GM12878 (cell line): ENCODE measurements around the gene RASSF8. TPM values are rescaled to one million over a fixed set of nuclear protein-coding genes. Genes with fewer than 3 reads are reported as not detected.

Experiments used
- ATAC-seq: fragments of 200-7000 bp; cut with Tn5 transposase; 3 replicates; pipeline ENCODE4 v1.9.1; 2020; ENCODE audit warnings: mild to moderate bottlenecking, moderate library complexity
- BruUV-seq: library from RNA; stranded (reverse); fragments of 400-500 nt; replicated peaks from 2 replicates; lab custom pipeline; 2021; lab: Mats Ljungman, UMichigan
- CTCF ChIA-PET: fragments of 300-600 bp; sonication (Branson Sonifier 250); formaldehyde crosslinking; extraction: SDS; loops from one replicate; lab custom pipeline; 2021; ENCODE audit warnings: inconsistent platforms; lab: Yijun Ruan, JAX
- POLR2A ChIA-PET: fragments of 350-600 bp; formaldehyde crosslinking; extraction: SDS; loops from one replicate; lab custom pipeline; 2021; ENCODE audit warnings: inconsistent platforms; lab: Charles Lee
- RAD21 ChIA-PET: fragments of 300-600 bp; sonication (Branson Sonifier 250); formaldehyde crosslinking; loops from one replicate; lab custom pipeline; 2023; ENCODE audit warnings: antibody characterized with exemption; ENCODE audit not compliant: unreplicated experiment; lab: Charles Lee
- SMC1A ChIA-PET: fragments of 300-600 bp; sonication (Branson Sonifier 250); formaldehyde crosslinking; loops from one replicate; lab custom pipeline; 2023; ENCODE audit not compliant: unreplicated experiment, uncharacterized antibody; lab: Charles Lee
- DNase-seq: peaks from one replicate; pipeline ENCODE4 v3.0.0-alpha.2; 2011; ENCODE audit warnings: low read depth, low spot score
- FAIRE-seq: peaks from 3 replicates; lab custom pipeline; 2011; peaks lifted over from hg19 to GRCh38; lab: Jason Lieb, UNC
- H2AFZ ChIP-seq: 2 replicates; pipeline ENCODE4 v1.6.0; 2011; ENCODE audit warnings: low read depth, low read length, control low read depth; ENCODE audit not compliant: control insufficient read depth
- H3K27ac ChIP-seq: 2 replicates; pipeline ENCODE4 v1.5.1; 2011; ENCODE audit warnings: control low read depth; ENCODE audit not compliant: control insufficient read depth, insufficient read depth
- H3K27me3 ChIP-seq, 2 experiments: replicated peaks in 1 of 2; 2 replicates each; pipeline versions ENCODE4 v1.6.0 to v1.6.1; 2011; ENCODE audit warnings: low read length in 1 of 2; ENCODE audit not compliant: control insufficient read depth in 2 of 2, insufficient read depth in 2 of 2
- H3K36me3 ChIP-seq, 2 experiments: 2 replicates each; pipeline ENCODE4 v1.5.1; 2011; ENCODE audit warnings: low read length in 1 of 2; ENCODE audit not compliant: control insufficient read depth in 2 of 2, insufficient read depth in 2 of 2
- H3K4me1 ChIP-seq: 2 replicates; pipeline ENCODE4 v1.6.1; 2011; ENCODE audit warnings: mild to moderate bottlenecking, low read length, moderate library complexity, mixed read lengths; ENCODE audit not compliant: control insufficient read depth, insufficient read depth
- H3K4me2 ChIP-seq: 2 replicates; pipeline ENCODE4 v1.6.0; 2011; ENCODE audit warnings: control low read depth; ENCODE audit not compliant: control insufficient read depth, insufficient read depth
- H3K4me3 ChIP-seq: fragments of 200-600 bp; sonication (generic); 2 replicates; pipeline ENCODE4 v1.5.1; 2016
- H3K79me2 ChIP-seq: 2 replicates; pipeline ENCODE4 v1.6.0; 2011; ENCODE audit warnings: low read length; ENCODE audit not compliant: control insufficient read depth, insufficient read depth
- H3K9ac ChIP-seq: 2 replicates; pipeline ENCODE4 v1.8.0; 2011; ENCODE audit warnings: low read length, control low read depth, mixed read lengths; ENCODE audit not compliant: control insufficient read depth, insufficient read depth
- H3K9me3 ChIP-seq: replicated peaks from 3 replicates; pipeline ENCODE4 v1.5.1; 2011; ENCODE audit warnings: mild to moderate bottlenecking, low read length; ENCODE audit not compliant: control insufficient read depth, insufficient read depth
- H4K20me1 ChIP-seq: 2 replicates; pipeline ENCODE4 v1.6.0; 2011; ENCODE audit not compliant: control insufficient read depth, insufficient read depth
- BHLHE40 ChIP-seq, 2 experiments: fragments of 450-650 bp in 1 of 2; IDR thresholded peaks; 2 replicates each; pipeline ENCODE4 v1.6.1; 2011 to 2017; ENCODE audit warnings: low read depth in 2 of 2, borderline replicate concordance in 1 of 2, improper control_type of control experiment in 1 of 2, low read length in 1 of 2, mild to moderate bottlenecking in 1 of 2
- CEBPB ChIP-seq, 2 experiments: fragments of 150-350 bp in 1 of 2; IDR thresholded peaks; 2 replicates each; pipeline ENCODE4 v1.6.1; 2012 to 2014; ENCODE audit warnings: low read depth in 2 of 2, low read length in 2 of 2, borderline replicate concordance in 1 of 2, inconsistent platforms in 1 of 2
- IKZF1 ChIP-seq: fragments of 450-650 bp; conservative IDR thresholded peaks from 2 replicates; pipeline ENCODE4 v1.6.1; 2017; ENCODE audit warnings: antibody characterized with exemption, mild to moderate bottlenecking
- NFYB ChIP-seq: IDR thresholded peaks from 2 replicates; pipeline ENCODE4 v1.6.1; 2011; ENCODE audit warnings: low read depth, mild to moderate bottlenecking, low read length, improper control_type of control experiment, moderate library complexity; ENCODE audit not compliant: insufficient read depth
- NR2C1 ChIP-seq: fragments of 450-650 bp; IDR thresholded peaks from 2 replicates; pipeline ENCODE4 v1.6.1; 2017; ENCODE audit warnings: antibody characterized with exemption, mild to moderate bottlenecking, moderate library complexity
- SPI1 ChIP-seq: IDR thresholded peaks from 2 replicates; pipeline ENCODE4 v1.6.1; 2011; ENCODE audit warnings: low read depth, mild to moderate bottlenecking, low read length, moderate library complexity, borderline replicate concordance; ENCODE audit not compliant: insufficient read depth
- SREBF2 ChIP-seq: IDR thresholded peaks from 2 replicates; pipeline ENCODE4 v1.6.1; 2012; ENCODE audit warnings: mild to moderate bottlenecking, low read length
- SUZ12 ChIP-seq: fragments of 200-600 bp; sonication (generic); IDR thresholded peaks from one replicate; pipeline ENCODE4 v1.6.1; 2018; ENCODE audit warnings: antibody characterized with exemption, mild to moderate bottlenecking; ENCODE audit not compliant: unreplicated experiment
- WGBS: methylation state at CpG from one replicate; pipeline ENCODE4 v1.1.6; 2016; ENCODE audit warnings: low lambda C conversion rate; ENCODE audit not compliant: insufficient replicate concordance, insufficient coverage; ENCODE audit errors: missing lambda C conversion rate; 5-methylcytosine and 5-hydroxymethylcytosine counted together
- in situ Hi-C: fragments of 300-500 bp; cut with MboI; formaldehyde crosslinking; loops from 9 replicates; pipeline ENCODE4 v1.14.3; 2018; ENCODE audit warnings: mixed read lengths
- intact Hi-C: fragments of 100-400 bp; cut with micrococcal nuclease; formaldehyde crosslinking; loops from one replicate; pipeline ENCODE4 v1.14.2; 2022; ENCODE audit not compliant: unreplicated experiment
- polyA plus RNA-seq, 11 experiments: library from polyadenylated mRNA; depleted of rRNA in 4 of 11; unstranded in 6 of 11; stranded (reverse) in 5 of 11; fragments of >200 nt; fragmentation: Nextera tagmentation in 4 of 11; fragmentation: Illumina TruSeq in 1 of 11; extraction: Ambion mirVana in 4 of 11; extraction: Trizol in 1 of 11; gene quantifications; 1 replicate in 1 of 11; 2 replicates in 10 of 11; pipeline versions ENCODE4 v1.2.1 to v1.2.3, GENCODE V29; 2011 to 2016; ENCODE audit warnings: inconsistent platforms in 2 of 11, missing spikeins in 2 of 11, low read depth in 1 of 11
- total RNA-seq, 4 experiments: library from RNA; depleted of rRNA in 3 of 4; stranded (reverse); fragments of >200 nt in 3 of 4; fragmentation: Illumina TruSeq in 1 of 4; extraction: Trizol in 1 of 4; gene quantifications; 2 replicates each; pipeline versions ENCODE4 v1.2.1 to v1.2.3, GENCODE V29; 2013 to 2021
- TF ChIP-seq, protein P1 (sequence below): fragments of 450-650 bp; IDR thresholded peaks from 2 replicates; pipeline ENCODE4 v1.6.1; 2014; ENCODE audit warnings: mild to moderate bottlenecking
- TF ChIP-seq, protein P2 (sequence below): IDR thresholded peaks from 2 replicates; pipeline ENCODE4 v1.6.1; 2011; ENCODE audit warnings: mild to moderate bottlenecking, low read depth, low read length, moderate library complexity; ENCODE audit not compliant: insufficient replicate concordance
- TF ChIP-seq, protein P3 (sequence below), 3 experiments: IDR thresholded peaks in 2 of 3; conservative IDR thresholded peaks in 1 of 3; 2 replicates each; pipeline ENCODE4 v1.5.1; 2011; ENCODE audit warnings: low read depth in 3 of 3, low read length in 3 of 3, mild to moderate bottlenecking in 3 of 3, control low read depth in 2 of 3, moderate library complexity in 2 of 3, inconsistent platforms in 1 of 3, mixed read lengths in 1 of 3; ENCODE audit not compliant: control insufficient read depth in 2 of 3, insufficient read depth in 1 of 3; ENCODE audit errors: extremely low read depth in 1 of 3
- TF ChIP-seq, protein P4 (sequence below): IDR thresholded peaks from 2 replicates; pipeline ENCODE4 v1.6.1; 2012; ENCODE audit warnings: mild to moderate bottlenecking, low read depth, low read length
- TF ChIP-seq, protein P5 (sequence below): IDR thresholded peaks from 2 replicates; pipeline ENCODE4 v1.6.1; 2012; ENCODE audit warnings: low read length, inconsistent platforms

Gene RASSF8
- total and polyA plus RNA-seq, 10 of the 15 experiments (the other 5 are each of a cell fraction or from before 2014, with no cell fraction given) = 0.06 to 0.18 (median 0.08) TPM; not detected in 6

DNA sequence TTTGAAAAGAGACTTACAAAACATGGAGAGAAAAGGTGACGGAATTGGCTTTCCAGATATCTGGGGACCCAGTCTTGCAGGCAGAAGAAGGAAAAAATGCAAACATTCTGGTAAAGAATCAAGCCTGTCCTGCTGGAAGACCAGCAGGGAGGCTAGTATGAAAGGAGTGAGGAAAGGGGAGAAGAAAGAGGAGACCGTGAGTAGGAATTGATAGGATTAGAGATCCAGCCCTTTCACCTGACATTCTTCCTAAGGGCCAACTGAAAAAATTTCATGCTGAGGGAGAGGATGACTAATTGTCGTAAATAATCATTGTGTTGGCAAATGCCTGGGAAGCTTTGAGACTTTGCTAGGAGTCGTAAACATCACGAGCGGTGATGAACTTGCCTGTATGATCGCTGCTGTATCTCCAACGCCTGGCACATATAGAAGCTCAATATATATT lies 154.2 kb downstream of the RASSF8 start:
- intact Hi-C loops (no loop called here), in situ Hi-C loops (loop anchor here (25.0 kb wide), 1 partner anchor 525 kb away; no protein-coding TSS in a partner anchor)
- no peak overlapping the region for H2AFZ ChIP-seq
- H4K20me1 ChIP-seq = no peaks in the 10 kb centered on the region
- no peaks in the 10 kb centered on the region; the same call in 1 of the 3 replicates for H3K9me3 ChIP-seq
- DNase-seq (no peak), ATAC-seq (no peak), FAIRE-seq (no peak)
- H3K4me3 ChIP-seq = no peak overlapping the region
- H3K27ac ChIP-seq = no peak overlapping the region
- H3K4me1 ChIP-seq = peaks cover 17% of the 10 kb centered on the region
- no peak overlapping the region for H3K4me2 ChIP-seq
- peaks cover 0 to 11% of the 10 kb centered on the region in 2 experiments; a peak in 1 of 4 replicates for H3K27me3 ChIP-seq
- ChIA-PET SMC1A (no interaction called here), RAD21 (interaction anchor here (1.0 kb wide), 1 partner anchor 85 kb away, joined by 3 read pairs; no protein-coding TSS in a partner anchor), POLR2A (interaction anchor here (0.5 kb wide), 1 partner anchor 484 kb away, joined by 7 read pairs; no protein-coding TSS in a partner anchor), CTCF (no interaction called here)
- no peaks in the 10 kb centered on the region for H3K79me2 ChIP-seq
- H3K9ac ChIP-seq = no peak overlapping the region
- 98% methylated on average over 8 of the region's 8 CpGs for WGBS
- BruUV-seq = no TSS peak
- no peaks in the 10 kb centered on the region for H3K36me3 ChIP-seq
- no peak for TF ChIP-seq NR2C1
- TF ChIP-seq SUZ12 = no peak
- TF ChIP-seq SREBF2 = no peak
- TF ChIP-seq, protein P1, sequence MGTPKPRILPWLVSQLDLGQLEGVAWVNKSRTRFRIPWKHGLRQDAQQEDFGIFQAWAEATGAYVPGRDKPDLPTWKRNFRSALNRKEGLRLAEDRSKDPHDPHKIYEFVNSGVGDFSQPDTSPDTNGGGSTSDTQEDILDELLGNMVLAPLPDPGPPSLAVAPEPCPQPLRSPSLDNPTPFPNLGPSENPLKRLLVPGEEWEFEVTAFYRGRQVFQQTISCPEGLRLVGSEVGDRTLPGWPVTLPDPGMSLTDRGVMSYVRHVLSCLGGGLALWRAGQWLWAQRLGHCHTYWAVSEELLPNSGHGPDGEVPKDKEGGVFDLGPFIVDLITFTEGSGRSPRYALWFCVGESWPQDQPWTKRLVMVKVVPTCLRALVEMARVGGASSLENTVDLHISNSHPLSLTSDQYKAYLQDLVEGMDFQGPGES = no peak
- TF ChIP-seq, protein P2, sequence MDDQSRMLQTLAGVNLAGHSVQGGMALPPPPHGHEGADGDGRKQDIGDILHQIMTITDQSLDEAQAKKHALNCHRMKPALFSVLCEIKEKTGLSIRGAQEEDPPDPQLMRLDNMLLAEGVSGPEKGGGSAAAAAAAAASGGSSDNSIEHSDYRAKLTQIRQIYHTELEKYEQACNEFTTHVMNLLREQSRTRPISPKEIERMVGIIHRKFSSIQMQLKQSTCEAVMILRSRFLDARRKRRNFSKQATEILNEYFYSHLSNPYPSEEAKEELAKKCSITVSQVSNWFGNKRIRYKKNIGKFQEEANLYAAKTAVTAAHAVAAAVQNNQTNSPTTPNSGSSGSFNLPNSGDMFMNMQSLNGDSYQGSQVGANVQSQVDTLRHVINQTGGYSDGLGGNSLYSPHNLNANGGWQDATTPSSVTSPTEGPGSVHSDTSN = no peak
- no peak for TF ChIP-seq IKZF1
- no peak for TF ChIP-seq NFYB
- TF ChIP-seq SPI1 = no peak
- TF ChIP-seq, protein P3, sequence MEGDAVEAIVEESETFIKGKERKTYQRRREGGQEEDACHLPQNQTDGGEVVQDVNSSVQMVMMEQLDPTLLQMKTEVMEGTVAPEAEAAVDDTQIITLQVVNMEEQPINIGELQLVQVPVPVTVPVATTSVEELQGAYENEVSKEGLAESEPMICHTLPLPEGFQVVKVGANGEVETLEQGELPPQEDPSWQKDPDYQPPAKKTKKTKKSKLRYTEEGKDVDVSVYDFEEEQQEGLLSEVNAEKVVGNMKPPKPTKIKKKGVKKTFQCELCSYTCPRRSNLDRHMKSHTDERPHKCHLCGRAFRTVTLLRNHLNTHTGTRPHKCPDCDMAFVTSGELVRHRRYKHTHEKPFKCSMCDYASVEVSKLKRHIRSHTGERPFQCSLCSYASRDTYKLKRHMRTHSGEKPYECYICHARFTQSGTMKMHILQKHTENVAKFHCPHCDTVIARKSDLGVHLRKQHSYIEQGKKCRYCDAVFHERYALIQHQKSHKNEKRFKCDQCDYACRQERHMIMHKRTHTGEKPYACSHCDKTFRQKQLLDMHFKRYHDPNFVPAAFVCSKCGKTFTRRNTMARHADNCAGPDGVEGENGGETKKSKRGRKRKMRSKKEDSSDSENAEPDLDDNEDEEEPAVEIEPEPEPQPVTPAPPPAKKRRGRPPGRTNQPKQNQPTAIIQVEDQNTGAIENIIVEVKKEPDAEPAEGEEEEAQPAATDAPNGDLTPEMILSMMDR (IDR thresholded peaks at IDR 0.05 in 2 of 3, conservative IDR thresholded peaks at IDR 0.05 in 1 of 3; ENCODE audit: control insufficient read depth in 2 of 3, extremely low read depth in 1 of 3, insufficient read depth in 1 of 3, low read depth in 3 of 3, low read length in 3 of 3) = no peak
- no peak for TF ChIP-seq CEBPB (IDR thresholded peaks at IDR 0.05; ENCODE audit: borderline replicate concordance in 1 of 2, low read depth in 2 of 2, low read length in 2 of 2)
- TF ChIP-seq, protein P4, sequence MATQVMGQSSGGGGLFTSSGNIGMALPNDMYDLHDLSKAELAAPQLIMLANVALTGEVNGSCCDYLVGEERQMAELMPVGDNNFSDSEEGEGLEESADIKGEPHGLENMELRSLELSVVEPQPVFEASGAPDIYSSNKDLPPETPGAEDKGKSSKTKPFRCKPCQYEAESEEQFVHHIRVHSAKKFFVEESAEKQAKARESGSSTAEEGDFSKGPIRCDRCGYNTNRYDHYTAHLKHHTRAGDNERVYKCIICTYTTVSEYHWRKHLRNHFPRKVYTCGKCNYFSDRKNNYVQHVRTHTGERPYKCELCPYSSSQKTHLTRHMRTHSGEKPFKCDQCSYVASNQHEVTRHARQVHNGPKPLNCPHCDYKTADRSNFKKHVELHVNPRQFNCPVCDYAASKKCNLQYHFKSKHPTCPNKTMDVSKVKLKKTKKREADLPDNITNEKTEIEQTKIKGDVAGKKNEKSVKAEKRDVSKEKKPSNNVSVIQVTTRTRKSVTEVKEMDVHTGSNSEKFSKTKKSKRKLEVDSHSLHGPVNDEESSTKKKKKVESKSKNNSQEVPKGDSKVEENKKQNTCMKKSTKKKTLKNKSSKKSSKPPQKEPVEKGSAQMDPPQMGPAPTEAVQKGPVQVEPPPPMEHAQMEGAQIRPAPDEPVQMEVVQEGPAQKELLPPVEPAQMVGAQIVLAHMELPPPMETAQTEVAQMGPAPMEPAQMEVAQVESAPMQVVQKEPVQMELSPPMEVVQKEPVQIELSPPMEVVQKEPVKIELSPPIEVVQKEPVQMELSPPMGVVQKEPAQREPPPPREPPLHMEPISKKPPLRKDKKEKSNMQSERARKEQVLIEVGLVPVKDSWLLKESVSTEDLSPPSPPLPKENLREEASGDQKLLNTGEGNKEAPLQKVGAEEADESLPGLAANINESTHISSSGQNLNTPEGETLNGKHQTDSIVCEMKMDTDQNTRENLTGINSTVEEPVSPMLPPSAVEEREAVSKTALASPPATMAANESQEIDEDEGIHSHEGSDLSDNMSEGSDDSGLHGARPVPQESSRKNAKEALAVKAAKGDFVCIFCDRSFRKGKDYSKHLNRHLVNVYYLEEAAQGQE = no peak
- TF ChIP-seq BHLHE40 (IDR thresholded peaks at IDR 0.05; ENCODE audit: borderline replicate concordance in 1 of 2, low read depth in 2 of 2, low read length in 1 of 2) = no peak
- TF ChIP-seq, protein P5, sequence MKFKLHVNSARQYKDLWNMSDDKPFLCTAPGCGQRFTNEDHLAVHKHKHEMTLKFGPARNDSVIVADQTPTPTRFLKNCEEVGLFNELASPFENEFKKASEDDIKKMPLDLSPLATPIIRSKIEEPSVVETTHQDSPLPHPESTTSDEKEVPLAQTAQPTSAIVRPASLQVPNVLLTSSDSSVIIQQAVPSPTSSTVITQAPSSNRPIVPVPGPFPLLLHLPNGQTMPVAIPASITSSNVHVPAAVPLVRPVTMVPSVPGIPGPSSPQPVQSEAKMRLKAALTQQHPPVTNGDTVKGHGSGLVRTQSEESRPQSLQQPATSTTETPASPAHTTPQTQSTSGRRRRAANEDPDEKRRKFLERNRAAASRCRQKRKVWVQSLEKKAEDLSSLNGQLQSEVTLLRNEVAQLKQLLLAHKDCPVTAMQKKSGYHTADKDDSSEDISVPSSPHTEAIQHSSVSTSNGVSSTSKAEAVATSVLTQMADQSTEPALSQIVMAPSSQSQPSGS = no peak
